Esophagus mucosa (tissue), 1 donor: ENCODE data around the gene MLNR. TPM values are rescaled to one million over a fixed set of nuclear protein-coding genes. Genes with fewer than 3 reads are reported as not detected.
A peak's percentile ranks its signal among the peaks of the same experiment; 100 is the strongest.

Source experiments
- ATAC-seq: fragments of 200-7000 bp; cut with Tn5 transposase; one replicate; pipeline ENCODE4 v1.9.1; 2020
- total RNA-seq: library from RNA; stranded (reverse); gene quantifications from one replicate; pipeline ENCODE4 v1.2.4, GENCODE V29; 2023
- donor health status: DM: yes; HTN: yes; CAD: no.

MLNR gene, protein sequence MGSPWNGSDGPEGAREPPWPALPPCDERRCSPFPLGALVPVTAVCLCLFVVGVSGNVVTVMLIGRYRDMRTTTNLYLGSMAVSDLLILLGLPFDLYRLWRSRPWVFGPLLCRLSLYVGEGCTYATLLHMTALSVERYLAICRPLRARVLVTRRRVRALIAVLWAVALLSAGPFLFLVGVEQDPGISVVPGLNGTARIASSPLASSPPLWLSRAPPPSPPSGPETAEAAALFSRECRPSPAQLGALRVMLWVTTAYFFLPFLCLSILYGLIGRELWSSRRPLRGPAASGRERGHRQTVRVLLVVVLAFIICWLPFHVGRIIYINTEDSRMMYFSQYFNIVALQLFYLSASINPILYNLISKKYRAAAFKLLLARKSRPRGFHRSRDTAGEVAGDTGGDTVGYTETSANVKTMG
- total RNA-seq: not detected

DNA sequence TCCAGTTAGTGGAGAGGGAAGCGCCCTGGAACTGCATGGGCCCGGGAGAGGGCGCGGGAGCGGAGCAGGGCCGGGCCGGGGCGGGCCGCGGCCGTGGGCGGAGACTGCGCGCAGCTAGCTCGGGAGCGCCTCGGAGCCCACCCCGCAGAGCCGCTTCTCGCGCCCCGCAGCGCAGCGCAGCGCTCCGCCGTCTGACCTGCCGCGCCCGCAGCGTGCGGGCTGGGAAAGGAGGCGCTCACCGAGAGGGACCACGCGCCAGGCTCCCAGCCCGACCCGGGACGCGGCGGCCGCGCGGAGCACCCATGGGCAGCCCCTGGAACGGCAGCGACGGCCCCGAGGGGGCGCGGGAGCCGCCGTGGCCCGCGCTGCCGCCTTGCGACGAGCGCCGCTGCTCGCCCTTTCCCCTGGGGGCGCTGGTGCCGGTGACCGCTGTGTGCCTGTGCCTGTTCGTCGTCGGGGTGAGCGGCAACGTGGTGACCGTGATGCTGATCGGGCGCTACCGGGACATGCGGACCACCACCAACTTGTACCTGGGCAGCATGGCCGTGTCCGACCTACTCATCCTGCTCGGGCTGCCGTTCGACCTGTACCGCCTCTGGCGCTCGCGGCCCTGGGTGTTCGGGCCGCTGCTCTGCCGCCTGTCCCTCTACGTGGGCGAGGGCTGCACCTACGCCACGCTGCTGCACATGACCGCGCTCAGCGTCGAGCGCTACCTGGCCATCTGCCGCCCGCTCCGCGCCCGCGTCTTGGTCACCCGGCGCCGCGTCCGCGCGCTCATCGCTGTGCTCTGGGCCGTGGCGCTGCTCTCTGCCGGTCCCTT lies at the start of gene MLNR:
Gene MLNR, plus strand, starts transcription at position 303 of the 820 bp plus-strand sequence. Its CDS starts 0 bp downstream, at position 303.
- ATAC-seq: peak; percentile 71

DNA sequence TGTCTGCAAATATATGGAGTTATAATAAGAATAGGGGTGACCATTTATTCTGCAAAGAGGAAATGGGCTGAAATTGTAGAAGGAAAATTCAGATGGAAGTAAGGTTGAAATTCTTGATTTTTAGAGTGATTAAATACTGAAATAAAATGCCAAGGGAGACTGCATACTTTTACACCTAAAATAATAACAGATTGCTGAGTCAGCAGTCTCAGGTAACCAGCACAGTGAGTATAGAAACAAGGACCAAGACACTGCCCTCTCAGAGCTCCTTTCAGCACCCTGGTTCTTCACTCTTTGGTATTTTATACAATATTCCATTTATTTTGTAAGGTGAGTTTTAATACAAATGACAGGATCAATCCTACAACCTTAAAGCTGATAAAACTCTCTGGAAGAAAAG lies 48.8 kb upstream of the MLNR start:
- ATAC-seq: no peak

DNA sequence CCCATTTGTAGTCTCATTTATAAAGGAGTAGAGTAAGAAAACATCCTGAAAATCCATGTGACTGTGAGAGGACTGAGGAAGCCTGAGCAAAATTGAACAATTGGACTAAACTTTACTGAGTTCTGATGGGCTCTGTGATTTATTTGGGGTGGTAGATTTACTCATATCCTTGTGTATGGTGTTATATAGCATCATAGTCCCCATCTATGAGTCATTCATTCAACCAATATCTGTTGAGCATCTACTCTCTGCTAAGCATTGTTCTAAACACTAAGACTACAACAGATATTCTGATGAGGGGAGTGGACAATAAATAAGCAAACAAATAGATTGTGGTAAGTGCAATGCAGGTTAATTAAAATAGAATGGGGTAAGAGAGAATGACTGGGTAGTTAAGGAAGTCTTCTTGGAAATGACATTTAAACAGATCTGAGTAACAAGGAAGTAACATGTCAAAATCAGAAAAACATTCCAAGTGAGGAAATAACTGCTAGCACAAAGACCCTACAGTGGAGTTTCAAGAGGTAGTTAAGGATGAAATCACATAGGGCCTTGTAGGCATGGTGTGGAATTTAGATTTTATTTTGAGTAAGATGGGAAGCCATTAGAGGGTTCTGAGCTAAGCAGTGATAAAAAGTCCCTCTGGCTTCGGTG lies 36.3 kb upstream of the MLNR start:
- no peak for ATAC-seq

DNA sequence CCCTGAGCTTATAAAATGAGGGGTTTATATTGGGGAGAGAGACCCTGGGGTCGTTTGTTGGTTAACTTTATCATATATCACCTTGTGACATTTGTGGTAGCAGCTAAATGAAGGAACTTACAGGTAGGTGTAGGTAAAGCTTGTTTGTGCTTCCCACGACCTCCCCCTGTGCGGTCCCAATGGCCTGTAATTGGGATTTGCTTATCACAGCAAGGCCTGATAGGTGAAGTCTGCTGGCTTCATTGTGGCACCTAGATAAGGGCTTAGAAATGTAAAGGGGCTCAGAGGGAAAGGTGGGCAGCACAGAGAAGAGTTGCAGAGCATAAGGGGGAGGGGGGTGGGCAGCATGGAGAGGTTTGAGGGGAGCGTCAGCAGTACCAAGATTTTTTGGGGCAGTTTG lies 35.5 kb upstream of the MLNR start:
- no peak for ATAC-seq

DNA sequence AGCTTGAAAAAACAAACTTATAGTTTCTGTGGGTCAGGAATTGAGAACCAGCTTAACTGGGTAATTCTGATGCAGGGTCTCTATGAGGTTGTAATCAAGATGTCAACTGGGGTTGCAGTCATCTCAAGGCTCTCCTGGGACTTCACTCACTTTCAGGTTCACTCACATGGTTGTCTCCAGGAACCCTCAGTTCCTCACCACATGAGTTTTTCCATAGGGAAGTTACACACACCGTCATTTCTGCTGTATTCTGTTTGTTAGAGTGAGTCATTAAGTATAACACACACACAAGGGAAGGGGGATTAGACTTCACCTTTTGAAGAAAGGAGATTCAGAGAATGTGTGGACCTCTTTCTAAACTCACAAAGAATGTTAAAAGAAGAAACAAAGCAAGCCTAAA lies 34.9 kb upstream of the MLNR start:
- no peak for ATAC-seq

DNA sequence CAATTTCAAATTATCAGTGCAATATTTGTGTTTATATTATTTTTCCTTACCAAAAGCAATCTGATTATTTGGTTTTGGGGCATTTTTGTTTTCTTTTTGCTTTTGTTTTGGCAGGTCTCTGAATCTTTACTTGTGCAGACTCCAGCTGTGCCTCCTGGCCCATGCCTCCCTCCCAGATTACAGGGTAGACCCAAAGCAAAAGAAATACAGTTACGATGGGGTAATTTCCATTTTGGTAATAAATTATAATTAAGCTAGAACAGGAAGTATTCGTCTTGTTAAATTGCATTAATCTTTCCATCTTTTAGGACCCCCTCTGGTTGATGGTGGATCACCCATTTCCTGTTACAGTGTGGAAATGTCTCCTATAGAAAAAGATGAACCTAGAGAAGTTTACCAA lies 29.2 kb upstream of the MLNR start:
- ATAC-seq: no peak

DNA sequence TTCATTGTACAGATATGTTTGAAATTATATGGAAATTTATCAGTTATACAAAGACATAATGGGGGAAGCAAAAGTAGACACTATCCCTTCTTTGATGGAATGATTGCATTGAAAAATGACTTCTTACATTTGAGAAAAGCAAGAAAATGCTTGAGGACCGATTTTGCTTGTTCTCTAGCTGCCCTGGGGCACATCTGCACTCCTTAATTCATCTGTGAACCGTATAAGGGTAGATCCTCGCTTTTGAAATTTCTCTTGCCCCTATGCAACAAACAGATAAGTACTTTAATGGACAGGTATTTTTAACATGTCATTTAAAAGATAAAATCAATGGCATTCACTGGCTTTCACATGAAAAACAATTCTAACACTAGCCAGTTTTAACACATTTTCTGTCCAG lies 13.5 kb upstream of the MLNR start:
- no peak for ATAC-seq

DNA sequence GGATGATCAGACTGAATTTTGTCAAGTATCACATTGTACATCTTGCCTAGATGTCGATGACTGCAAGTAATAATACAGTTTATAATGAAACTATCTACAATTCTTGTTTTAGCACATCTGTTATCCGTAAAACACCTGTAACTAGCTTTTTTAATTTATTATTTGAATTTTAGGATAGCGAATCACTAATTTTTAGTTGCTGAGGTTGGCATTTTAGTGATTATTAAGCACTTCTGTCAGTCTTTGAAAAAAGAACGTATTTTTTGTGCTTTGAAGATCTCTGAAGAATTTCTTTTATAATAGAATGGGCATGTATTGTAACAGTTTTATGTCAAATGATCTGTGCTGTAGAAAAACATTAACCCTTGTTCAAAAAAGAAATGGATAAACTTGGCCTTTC lies 11.5 kb upstream of the MLNR start:
- no peak for ATAC-seq

DNA sequence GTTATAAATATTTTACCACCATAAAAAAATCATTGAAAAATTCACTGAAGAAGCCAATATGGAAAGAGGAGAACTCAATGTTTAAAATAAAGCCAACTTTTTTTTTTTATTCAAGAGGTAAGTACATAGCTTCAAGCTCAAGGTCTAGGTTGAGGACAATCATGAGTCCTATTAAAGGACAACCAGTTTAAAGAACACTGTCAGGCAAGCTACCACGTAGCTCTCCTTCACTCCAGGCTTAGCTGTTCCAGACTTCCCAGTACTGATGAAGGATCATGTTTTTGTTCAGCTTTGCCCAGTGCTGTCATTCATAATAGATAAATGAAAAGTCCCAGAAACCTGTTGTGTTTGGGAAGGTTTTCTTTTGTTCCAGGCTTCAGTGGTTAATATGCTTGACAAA lies 10.0 kb upstream of the MLNR start:
- no peak for ATAC-seq

DNA sequence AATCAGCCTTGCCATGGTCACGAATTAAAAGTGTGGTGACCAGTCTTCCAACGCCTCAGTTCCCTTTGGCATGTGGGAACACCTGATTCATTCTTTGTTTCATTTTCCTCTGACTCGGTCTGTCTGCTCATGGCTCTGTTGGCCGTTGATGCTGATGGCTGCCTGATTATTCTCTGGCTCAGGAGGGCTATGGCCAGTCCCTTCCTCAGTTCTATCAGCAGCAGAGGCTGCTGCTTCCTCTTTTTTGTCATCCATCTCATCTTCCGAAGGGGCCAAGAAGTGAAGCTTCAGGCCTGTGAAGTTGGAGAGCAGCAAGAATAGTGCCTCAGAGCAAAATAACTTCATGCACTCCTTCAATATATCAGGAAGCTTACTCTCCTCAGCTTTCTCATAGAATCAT lies 9.5 kb upstream of the MLNR start:
- ATAC-seq: no peak

DNA sequence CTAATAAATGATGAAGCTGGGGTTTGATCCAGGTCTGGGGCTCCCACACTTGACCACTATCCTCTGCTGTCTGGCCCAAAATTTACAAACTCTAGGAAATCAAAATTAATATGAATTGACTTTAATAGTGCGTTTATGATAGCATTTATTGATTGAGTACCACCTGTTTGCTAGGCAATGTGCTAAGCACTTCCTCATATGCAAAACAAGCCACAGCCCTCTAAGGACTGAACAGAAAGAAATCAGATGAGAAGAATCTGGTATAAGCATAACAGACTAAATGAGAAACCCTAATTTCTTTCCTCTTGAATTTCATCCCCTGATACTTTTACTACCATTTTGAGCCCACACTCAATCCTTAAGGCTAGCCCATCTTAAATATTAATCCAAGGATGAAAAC lies 6.6 kb upstream of the MLNR start:
- ATAC-seq: no peak

DNA sequence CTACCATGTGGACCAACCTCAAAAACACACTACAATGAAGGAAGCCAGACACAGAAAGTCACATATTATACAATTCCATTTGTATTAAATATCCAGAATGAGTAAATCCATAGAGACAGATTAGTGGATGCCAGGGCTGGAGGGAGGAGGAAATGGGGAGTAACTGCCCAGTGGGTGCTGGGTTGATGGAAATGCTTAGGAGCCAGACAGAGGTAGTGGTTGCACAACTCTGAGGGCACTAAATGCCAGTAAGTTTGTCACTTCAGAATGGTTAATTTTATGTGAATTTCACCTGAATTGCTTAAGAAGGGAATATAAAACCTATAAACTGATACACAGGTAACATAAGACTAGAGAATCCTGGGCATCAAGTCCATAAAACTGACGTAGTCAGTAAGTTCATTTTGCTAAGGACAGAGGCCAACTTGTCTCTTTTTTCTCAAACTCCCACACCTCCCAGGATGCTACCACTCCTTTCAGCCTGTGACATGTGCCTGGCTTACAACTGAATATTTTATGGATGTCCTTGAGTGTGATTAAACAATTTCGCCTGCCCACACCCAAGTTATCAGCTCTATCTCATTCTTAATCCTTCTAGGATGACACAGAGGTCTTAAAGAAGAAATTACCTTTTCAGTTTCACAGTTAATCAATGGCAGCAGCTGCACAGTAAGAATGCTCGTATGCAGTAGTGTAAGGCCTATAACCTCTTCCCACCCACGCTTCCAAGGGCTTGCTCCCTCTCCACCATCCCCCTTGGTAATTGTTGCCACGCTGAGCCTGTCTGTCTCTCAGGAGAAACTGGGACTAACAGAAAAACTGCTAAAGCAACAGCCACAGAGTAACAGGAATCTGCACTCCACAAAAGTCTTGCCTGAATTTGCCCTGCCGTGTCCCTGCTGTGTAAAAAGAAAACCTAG lies 5.9 kb upstream of the MLNR start:
- ATAC-seq: no peak

DNA sequence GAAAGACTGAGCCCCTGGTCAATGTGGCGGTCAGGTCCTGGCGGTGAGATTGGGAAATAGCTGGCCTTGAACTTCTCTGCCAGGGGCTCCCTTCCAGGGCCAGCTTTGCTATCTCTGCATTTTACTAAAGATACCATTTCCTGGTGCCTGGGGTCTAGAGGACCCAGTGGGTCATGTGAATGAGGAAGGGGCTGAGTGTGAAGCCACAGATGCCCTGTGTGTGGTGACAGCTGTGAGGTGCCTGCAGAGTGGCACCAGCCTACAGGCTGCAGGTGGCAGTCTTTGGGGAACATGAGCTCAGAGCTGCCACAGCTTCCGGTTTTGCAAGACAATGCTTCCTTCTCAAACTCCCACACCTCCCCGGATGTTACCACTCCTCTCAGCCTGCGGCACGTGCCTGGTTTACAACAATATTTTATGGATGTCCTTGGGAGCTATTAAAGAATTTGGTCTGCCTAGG lies 5.2 kb upstream of the MLNR start:
- ATAC-seq: peak; percentile 62

DNA sequence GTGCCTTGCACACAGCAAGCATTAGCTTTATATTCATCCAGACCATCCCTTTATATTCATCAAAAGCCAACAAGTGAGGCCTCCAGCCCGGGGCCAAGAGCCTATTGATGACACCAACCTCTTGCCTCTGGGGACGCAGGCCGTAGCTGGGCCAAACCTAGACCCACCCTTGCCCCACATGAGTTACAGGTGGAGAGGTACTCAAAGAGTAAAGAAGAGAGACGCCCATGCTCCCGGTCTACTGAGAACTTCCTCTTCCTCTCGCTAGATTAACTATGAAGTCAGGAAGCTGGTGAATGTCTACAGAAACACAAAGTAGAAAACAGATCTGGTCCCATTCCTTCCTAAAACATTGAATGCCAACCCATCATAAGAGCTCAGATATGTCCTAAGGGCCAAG lies 3.8 kb upstream of the MLNR start:
- ATAC-seq: no peak

DNA sequence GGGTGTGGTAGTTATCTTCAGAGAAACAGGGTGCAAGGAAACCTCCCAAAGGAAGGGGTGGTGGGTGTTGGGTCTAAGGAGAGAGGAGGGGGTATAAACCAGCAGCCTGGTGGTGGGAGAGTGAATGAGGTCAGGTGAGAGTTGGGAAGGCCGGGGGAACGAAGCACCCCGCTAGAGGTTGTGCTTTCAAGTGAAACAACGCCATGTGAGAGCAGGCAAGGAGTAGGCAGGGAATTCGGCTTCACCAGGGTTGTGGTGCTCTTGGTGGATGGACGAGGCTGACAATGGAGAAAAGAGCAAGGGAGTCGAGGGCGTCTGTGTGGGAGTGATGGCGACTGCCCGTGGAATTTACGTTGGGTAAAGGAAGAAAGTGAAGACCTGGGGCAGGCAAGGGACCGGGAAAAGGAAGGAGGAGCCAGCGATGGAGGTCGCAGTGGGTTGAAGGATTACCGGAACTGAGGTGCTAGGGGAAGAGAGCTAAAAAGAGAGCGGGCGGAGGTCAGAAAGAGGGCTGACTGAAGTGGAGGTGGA lies 2.1 kb upstream of the MLNR start:
- ATAC-seq: no peak

DNA sequence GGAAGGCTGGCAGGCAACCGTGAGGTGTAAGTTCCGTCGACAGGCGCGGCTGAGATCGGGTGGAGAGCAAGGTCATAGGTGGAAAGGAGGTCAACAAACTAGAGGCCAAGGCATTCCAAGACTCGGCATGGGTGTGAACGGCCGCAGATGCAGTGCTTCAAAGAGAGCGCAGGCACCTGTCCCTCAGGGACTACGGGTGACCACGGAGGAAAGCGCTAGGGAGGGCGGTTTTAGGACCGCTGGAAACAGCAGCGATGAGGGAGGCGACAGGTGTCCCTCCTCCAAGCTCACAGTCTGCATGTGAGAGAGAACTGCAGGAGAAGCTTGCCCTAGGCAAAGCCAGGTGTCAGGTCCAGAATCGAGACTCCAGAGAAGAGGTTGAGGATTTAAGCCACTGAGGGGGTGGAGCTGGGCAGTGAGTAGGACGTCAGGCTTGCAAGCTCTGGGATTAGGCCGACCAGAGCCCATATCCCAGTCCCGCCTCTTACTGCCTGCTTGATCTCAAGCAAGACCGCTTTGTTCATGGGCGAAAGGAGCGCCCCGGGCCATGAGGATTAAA lies 1.6 kb upstream of the MLNR start:
- no peak for ATAC-seq

DNA sequence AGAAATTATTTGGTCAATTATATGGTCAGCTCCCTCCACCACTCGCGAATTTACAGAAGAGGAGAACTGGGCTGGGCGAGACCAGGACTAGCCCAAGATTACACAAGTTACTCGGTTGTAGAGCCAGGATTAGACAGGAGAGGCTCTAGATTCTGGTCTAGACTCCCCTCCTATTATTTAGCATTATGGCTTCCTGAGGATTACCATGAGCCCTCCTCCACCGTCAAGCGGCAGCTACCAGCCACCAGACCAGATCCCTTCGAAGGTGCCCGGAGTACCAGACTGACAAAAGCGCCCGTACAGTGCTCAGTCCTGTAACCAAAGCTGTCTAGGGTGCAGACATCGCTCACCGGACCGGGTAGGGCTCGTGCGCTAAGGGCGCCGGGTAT lies 497 bp upstream of the MLNR start:
- no peak for ATAC-seq

DNA sequence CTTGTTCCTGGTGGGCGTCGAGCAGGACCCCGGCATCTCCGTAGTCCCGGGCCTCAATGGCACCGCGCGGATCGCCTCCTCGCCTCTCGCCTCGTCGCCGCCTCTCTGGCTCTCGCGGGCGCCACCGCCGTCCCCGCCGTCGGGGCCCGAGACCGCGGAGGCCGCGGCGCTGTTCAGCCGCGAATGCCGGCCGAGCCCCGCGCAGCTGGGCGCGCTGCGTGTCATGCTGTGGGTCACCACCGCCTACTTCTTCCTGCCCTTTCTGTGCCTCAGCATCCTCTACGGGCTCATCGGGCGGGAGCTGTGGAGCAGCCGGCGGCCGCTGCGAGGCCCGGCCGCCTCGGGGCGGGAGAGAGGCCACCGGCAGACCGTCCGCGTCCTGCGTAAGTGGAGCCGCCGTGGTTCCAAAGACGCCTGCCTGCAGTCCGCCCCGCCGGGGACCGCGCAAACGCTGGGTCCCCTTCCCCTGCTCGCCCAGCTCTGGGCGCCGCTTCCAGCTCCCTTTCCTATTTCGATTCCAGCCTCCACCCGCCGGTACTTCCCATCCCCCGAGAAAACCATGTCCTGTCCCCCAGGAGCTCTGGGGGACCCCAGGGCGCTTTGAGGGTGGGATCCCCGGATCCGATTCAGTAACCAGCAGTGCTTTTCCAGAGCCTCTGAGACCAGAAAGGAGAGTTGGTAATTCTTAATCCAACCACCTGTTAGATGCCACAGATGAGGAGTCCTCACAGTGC lies 885 bp downstream of the MLNR start:
- ATAC-seq: peak; percentile 4

DNA sequence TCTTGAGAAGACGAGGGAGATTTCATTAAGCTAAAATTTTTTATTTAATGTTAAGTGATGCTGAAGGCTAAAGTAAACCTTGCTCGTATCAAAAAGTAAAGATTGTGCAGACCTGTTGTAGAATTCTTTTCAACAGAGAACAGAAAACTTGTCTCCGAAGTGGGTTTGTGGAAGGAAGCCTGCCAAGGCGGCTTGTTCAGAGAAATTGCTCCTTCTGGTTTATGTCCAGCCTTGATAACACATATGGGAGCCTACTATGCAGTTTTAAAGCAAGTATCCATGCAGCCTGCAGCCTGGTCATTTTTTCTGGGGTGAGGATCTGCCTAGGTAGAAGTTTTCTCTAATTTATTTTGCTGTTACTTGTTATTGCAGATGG lies 1.4 kb downstream of the MLNR start:
- no peak for ATAC-seq

DNA sequence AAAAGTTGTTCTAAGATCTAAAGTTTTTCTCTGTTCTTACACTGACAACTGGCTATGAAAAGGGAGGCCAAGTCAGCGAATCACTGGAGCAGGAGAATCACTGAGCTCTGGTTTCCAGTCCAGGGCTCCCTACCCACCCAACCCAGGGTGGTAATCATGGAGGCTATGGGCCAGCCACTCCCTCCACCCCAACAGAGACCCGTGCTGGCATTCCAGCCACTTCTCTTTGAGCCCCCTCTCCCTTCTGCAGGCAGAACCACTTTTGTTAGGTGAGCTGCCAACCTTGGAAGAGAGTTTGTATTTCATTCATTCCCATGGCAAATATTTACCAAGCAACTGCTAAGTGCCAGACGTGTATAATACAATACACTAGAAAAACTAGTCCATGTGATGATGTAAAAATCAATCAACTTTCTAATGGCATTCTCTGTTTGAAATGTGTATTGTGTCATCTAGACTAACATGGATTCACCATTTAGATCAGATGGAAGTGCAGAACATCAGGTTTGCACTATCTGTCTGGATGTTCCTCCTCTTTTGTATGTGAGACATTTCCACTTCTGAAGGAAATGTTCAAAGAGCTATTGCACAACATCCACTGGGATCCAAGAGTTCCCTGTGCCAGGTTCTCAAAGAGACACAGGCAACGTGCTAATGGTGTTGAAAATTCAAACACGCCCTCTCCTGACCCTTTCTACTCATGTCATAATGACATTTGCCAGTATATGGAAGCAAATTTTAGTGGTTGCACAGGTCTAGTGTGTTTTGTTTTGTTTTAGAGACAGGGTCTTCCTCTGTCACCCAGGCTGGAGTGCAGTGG lies 5.3 kb downstream of the MLNR start:
- ATAC-seq: peak; percentile 33
